PC-3 (cell line): ENCODE results near the gene CHRNA4.

Experiments used
- CTCF ChIP-seq: fragments of 300-600 bp; sonication (generic); conservative IDR thresholded peaks from 2 replicates; pipeline ENCODE4 v1.5.1; 2017; ENCODE audit warnings: antibody characterized with exemption, low read depth, mild to moderate bottlenecking, low read length
- EZH2phosphoT487 ChIP-seq: fragments of 300-600 bp; sonication (generic); IDR thresholded peaks from 2 replicates; pipeline ENCODE4 v1.6.1; 2018; ENCODE audit warnings: mild to moderate bottlenecking, antibody characterized with exemption, low read length, borderline replicate concordance

DNA sequence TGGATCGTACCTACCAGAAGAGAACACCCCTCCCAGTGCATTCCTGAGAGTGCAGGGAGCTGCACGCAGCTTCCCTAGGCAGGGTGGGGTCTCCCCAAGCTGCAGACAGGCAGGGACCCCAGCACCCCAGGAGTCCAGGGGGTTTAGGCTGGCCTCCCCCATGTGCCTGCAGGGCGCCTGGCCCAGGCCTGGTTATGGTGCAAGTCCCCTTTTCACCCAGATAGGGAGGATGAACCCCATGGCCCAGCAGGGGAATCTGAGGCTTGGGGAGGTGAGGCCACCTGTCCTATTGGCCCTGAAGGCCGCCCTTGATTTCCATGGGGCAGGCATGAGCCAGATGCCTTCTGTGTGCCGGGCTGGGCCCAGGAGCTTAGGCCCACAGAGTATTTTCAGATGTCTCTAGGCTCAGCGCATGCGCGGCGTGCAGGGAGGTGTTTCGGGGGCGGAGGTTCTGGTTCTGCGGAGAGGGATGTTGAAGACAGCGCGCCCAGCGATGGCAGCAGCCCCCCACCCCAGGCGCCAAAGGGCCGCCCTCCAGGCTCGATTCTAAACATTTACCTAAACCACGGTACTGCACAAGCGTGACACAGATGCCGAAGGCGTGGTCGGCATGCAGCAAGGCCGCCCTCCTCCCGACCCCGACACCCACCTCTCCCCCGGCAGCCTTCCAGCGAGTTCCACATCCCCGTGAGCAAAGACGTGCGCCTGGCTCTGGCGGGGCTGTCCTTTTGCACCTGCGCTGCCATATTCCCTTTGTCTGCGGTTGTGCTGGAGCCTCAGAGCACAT lies 38.8 kb downstream of the CHRNA4 start:
- TF ChIP-seq CTCF (no peak), EZH2phosphoT487 (no peak)
